GM21576 (cell line): ENCODE data around the gene BLTP2.

Experiments
- ATAC-seq: cut with Tn5 transposase; IDR thresholded peaks from one replicate; pipeline ENCODE4 v1.9.1; 2021; ENCODE audit warnings: mild to moderate bottlenecking, moderate library complexity; ENCODE audit not compliant: unreplicated experiment

BLTP2 gene

DNA sequence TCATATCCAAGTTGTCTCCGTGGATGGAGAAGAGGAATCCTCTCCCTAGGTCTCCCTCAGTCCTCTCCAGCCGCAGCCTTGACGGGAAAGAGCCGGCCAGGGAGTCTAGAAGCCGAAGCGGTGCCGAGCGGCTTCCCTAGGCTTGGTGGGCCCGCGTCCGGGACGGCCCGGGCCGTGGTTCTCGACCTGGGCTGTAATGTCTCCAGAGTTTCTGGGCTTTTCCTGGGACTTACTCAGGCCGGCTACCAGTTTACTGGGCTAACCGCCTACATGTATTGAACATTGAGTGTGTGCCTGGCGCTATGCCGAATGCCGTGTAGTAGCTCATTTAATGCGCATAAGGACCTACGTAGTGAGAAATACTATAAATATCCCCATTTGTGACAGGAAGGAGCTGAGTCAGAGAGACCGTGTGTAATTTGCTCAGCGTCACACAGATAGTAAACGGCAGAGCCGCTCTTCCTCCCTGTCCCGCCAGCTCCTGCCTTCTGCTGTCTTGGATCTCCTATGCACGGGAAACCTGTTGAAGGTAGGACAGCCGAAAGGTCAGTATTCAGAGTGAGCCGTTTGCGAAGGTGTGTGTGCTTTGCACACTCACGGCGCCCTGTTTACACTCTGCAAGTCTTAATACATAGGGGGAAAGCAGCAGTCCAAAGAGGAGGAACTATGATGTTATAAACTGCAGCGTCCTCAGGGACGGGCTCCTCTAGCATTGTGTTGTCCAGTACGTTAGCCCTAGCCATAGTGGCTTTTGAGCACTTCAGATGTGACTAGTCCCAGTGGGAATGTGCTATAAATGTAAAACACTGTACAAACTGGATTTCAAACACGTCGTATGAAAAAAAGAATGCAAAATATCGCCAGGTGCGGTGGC lies 45.4 kb downstream of the BLTP2 start:
- ATAC-seq = peak; percentile 41

DNA sequence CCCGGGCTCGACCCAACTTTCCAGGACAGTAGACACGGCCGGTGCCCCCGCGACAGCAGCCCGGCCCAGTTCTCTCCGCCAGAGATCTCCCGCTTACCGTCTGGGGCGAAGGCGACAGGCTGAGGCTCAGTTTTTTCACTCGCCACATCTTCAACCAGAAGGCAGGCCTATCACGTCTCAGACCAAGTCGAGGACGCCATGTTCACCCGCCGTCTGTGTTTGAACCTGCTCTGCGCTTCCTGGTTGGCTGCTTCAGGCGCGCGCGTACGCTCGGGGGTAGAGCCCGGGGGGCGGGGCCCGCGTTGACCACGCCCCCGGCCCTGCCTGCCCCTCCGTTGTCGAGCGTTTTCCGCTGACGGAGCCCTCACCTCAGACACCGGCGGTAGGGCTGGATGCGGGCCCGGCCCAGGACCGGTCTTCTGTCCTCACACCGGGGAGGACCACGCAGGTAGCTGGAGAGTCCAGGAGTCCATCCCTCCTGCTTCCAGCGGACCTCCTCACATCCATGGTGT lies 46.1 kb downstream of the BLTP2 start, which contains the start of gene SPAG5:
TSS of gene SPAG5 (minus strand) at position 227 of the 512 bp plus-strand sequence. CDS start at position 148, 79 bp downstream.
- peak; percentile 79 for ATAC-seq

- ATAC-seq = no peak
Measured at GRCh38 chr17:28598389-28598788, 46.6 kb downstream of the BLTP2 start.

- ATAC-seq = no peak
Measured at GRCh38 chr17:28597606-28598383, 47.2 kb downstream of the BLTP2 start.
